Esophagus (tissue), 2 donors: ENCODE results near the gene ARHGEF40. TPM values are rescaled to one million over a fixed set of nuclear protein-coding genes. Genes with fewer than 3 reads are reported as not detected.

Experiments
- H3K27ac ChIP-seq, 2 donors: one replicate each; pipeline ENCODE4 v1.5.1; 2013; ENCODE audit warnings: low read depth in 2 of 2, mild to moderate bottlenecking in 2 of 2, inconsistent platforms in 1 of 2, low read length in 1 of 2, moderate library complexity in 1 of 2
- H3K27me3 ChIP-seq, 2 donors: one replicate each; pipeline ENCODE4 v1.6.1; 2013; ENCODE audit warnings: low read length in 2 of 2, control low read depth in 1 of 2, mild to moderate bottlenecking in 1 of 2; ENCODE audit not compliant: insufficient read depth in 2 of 2, control insufficient read depth in 1 of 2
- H3K36me3 ChIP-seq, 2 donors: one replicate each; pipeline ENCODE4 v1.6.1; 2013; ENCODE audit warnings: low read length in 1 of 2; ENCODE audit not compliant: control insufficient read depth in 2 of 2, insufficient read depth in 2 of 2
- H3K4me1 ChIP-seq, 2 donors: one replicate each; pipeline ENCODE4 v1.6.1; 2013; ENCODE audit warnings: low read length in 1 of 2; ENCODE audit not compliant: control insufficient read depth in 2 of 2, insufficient read depth in 2 of 2
- H3K4me3 ChIP-seq, 2 donors: one replicate each; pipeline ENCODE4 v1.5.1; 2013; ENCODE audit warnings: low read length in 2 of 2, mild to moderate bottlenecking in 2 of 2, low read depth in 1 of 2, moderate library complexity in 1 of 2
- H3K9me3 ChIP-seq, 2 donors: one replicate each; pipeline ENCODE4 v1.6.1; 2013; ENCODE audit warnings: mild to moderate bottlenecking in 2 of 2, low read depth in 1 of 2, low read length in 1 of 2, moderate library complexity in 1 of 2; ENCODE audit not compliant: control insufficient read depth in 2 of 2, insufficient read depth in 1 of 2
- WGBS, 2 donors: extraction: QIAGEN DNeasy Blood & Tissue Kit; methylation state at CpG; one replicate each; pipeline ENCODE4 v1.1.7; 2013; 5-methylcytosine and 5-hydroxymethylcytosine counted together
- polyA plus RNA-seq, 2 donors: library from polyadenylated mRNA; stranded (reverse); fragments of 200-250 nt; gene quantifications; one replicate each; pipeline ENCODE4 v1.2.3, GENCODE V29; 2013
- donor health status: healthy with polysubstance abuse.
- donor health status: Bipolar disorder and iron deficiency.

The ARHGEF40 gene
- polyA plus RNA-seq, 2 donors, result 1.8 to 3.0 TPM

- Histone ChIP-seq H3K27ac (no peak overlapping the region), H3K9me3 (no peaks in the 10 kb centered on the region), H3K36me3 (no peaks in the 10 kb centered on the region), H3K4me3 (no peak overlapping the region), H3K27me3 (no peaks in the 10 kb centered on the region), H3K4me1 (no peaks in the 10 kb centered on the region)
- WGBS, 2 donors, result 12 to 20% methylated on average over 1 of the region's 1 CpG
Measured at GRCh38 chr14:21136024-21136423, 65.9 kb downstream of the ARHGEF40 start.

Other genes starting within 250 kb of the ARHGEF40 start
- under 1 TPM in 1 of 2 donors, not detected in 1; 0.09 TPM for gene RNASE3, start 178.9 kb upstream of the ARHGEF40 start, polyA plus RNA-seq
- gene RNASE2, start 114.8 kb upstream of the ARHGEF40 start, polyA plus RNA-seq, result under 1 TPM; 0.29 to 0.46 TPM
- 10 to 100 TPM; 55.1 to 56.3 TPM for gene METTL17, start 80.3 kb upstream of the ARHGEF40 start, polyA plus RNA-seq
- 10 to 100 TPM in 1 of 2 donors, 1 to 10 TPM in 1; 8.2 to 20.3 TPM for gene SLC39A2, start 71.0 kb upstream of the ARHGEF40 start, polyA plus RNA-seq
- gene NDRG2, start 45.2 kb upstream of the ARHGEF40 start, polyA plus RNA-seq, result 100 to 1,000 TPM; 131 to 252 TPM
- gene TPPP2, start 40.1 kb upstream of the ARHGEF40 start, polyA plus RNA-seq, result under 1 TPM in 1 of 2 donors, not detected in 1; 0.14 TPM
- not detected for gene RNASE13, start 35.5 kb upstream of the ARHGEF40 start, polyA plus RNA-seq
- 10 to 100 TPM; 33.9 to 92.8 TPM for gene RNASE7, start 27.9 kb upstream of the ARHGEF40 start, polyA plus RNA-seq
- gene RNASE8, start 12.5 kb upstream of the ARHGEF40 start, polyA plus RNA-seq, result not detected
- gene ZNF219, start 28.4 kb downstream of the ARHGEF40 start, polyA plus RNA-seq, result 10 to 100 TPM; 39.9 to 42.2 TPM
- 1 to 10 TPM; 1.6 to 1.8 TPM for gene TMEM253, start 30.8 kb downstream of the ARHGEF40 start, polyA plus RNA-seq
- not detected for gene OR5AU1, start 85.8 kb downstream of the ARHGEF40 start, polyA plus RNA-seq
- gene HNRNPC, start 199.1 kb downstream of the ARHGEF40 start, polyA plus RNA-seq, result 100 to 1,000 TPM; 431 to 699 TPM
- under 1 TPM; 0.11 to 0.14 TPM for gene RPGRIP1, start 209.8 kb downstream of the ARHGEF40 start, polyA plus RNA-seq